HepG2 (cell line): Measurements from ENCODE around the gene PGC. TPM values are rescaled to one million over a fixed set of nuclear protein-coding genes. Genes with fewer than 3 reads are reported as not detected.

Experiments
- ATAC-seq: fragments of 200-7000 bp; cut with Tn5 transposase; 3 replicates; pipeline ENCODE4 v1.9.1; 2020; ENCODE audit warnings: mild to moderate bottlenecking, moderate library complexity
- BruUV-seq: library from RNA; stranded (reverse); fragments of 400-500 nt; replicated peaks from 2 replicates; lab custom pipeline; 2021; lab: Mats Ljungman, UMichigan
- CTCF ChIA-PET: fragments of 300-600 bp; formaldehyde crosslinking; extraction: SDS; loops from one replicate; lab custom pipeline; 2021; ENCODE audit warnings: low total read pairs, inconsistent platforms, low intra/inter-chr PET ratio; lab: Yijun Ruan, JAX
- POLR2A ChIA-PET: fragments of 350-600 bp; sonication (Branson Sonifier 250); formaldehyde crosslinking; loops from one replicate; lab custom pipeline; 2020; ENCODE audit warnings: antibody characterized with exemption, inconsistent platforms; lab: Yijun Ruan, JAX
- DNase-seq: peaks from one replicate; pipeline ENCODE4 v3.0.0-alpha.2; 2015; ENCODE audit warnings: low spot score
- FAIRE-seq: peaks from 3 replicates; lab custom pipeline; 2011; peaks lifted over from hg19 to GRCh38; lab: Jason Lieb, UNC
- H2AFZ ChIP-seq: one replicate; pipeline ENCODE4 v1.6.1; 2011; ENCODE audit warnings: low read length, inconsistent platforms
- H3K27ac ChIP-seq: fragments of 300-600 bp; 3 replicates; pipeline ENCODE4 v1.8.0; 2011; ENCODE audit warnings: mixed run types, mild to moderate bottlenecking, mixed read lengths, low read length, inconsistent platforms; ENCODE audit not compliant: insufficient read depth; ENCODE audit errors: extremely low read length
- H3K27me3 ChIP-seq, 2 experiments: fragments of 200-600 bp in 1 of 2; 2 replicates in 1 of 2; 3 replicates in 1 of 2; pipeline versions ENCODE4 v1.6.0 to v1.8.0; 2011; ENCODE audit warnings: low read length in 2 of 2, mild to moderate bottlenecking in 2 of 2, moderate library complexity in 2 of 2, inconsistent platforms in 1 of 2; ENCODE audit not compliant: insufficient read depth in 2 of 2, control insufficient read depth in 1 of 2
- H3K36me3 ChIP-seq, 2 experiments: fragments of 200-600 bp in 1 of 2; replicated peaks in 1 of 2; 2 replicates in 1 of 2; 3 replicates in 1 of 2; pipeline versions ENCODE4 v1.5.1 to v1.8.0; 2011; ENCODE audit warnings: low read length in 2 of 2, inconsistent platforms in 1 of 2; ENCODE audit not compliant: insufficient read depth in 2 of 2, control insufficient read depth in 1 of 2
- H3K4me1 ChIP-seq: 2 replicates; pipeline ENCODE4 v1.5.1; 2012; ENCODE audit warnings: low read length, inconsistent platforms; ENCODE audit not compliant: insufficient read depth
- H3K4me2 ChIP-seq: 2 replicates; pipeline ENCODE4 v1.6.0; 2011; ENCODE audit warnings: low read depth, low read length, inconsistent platforms
- H3K4me3 ChIP-seq, 3 experiments: fragments of 200-600 bp in 1 of 3; sonication (generic), shearing (Covaris generic) in 1 of 3; replicated peaks in 1 of 3; 2 replicates each; pipeline ENCODE4 v1.5.1; 2011 to 2016; ENCODE audit warnings: low read length in 3 of 3, inconsistent platforms in 2 of 3, low read depth in 2 of 3, mild to moderate bottlenecking in 2 of 3, control low read depth in 1 of 3, mixed read lengths in 1 of 3; ENCODE audit not compliant: insufficient read depth in 1 of 3
- H3K79me2 ChIP-seq: one replicate; pipeline ENCODE4 v1.6.1; 2011; ENCODE audit warnings: low read length, inconsistent platforms; ENCODE audit not compliant: insufficient read depth
- H3K9ac ChIP-seq: 2 replicates; pipeline ENCODE4 v1.6.0; 2011; ENCODE audit warnings: mild to moderate bottlenecking, low read depth, low read length, inconsistent platforms; ENCODE audit not compliant: insufficient read depth
- H3K9me3 ChIP-seq: 2 replicates; pipeline ENCODE4 v1.5.1; 2012; ENCODE audit warnings: mild to moderate bottlenecking, low read length
- H4K20me1 ChIP-seq: 2 replicates; pipeline ENCODE4 v1.6.0; 2011; ENCODE audit warnings: inconsistent platforms, mild to moderate bottlenecking, low read length, moderate library complexity; ENCODE audit not compliant: insufficient read depth
- CEBPB ChIP-seq: IDR thresholded peaks from 2 replicates; pipeline ENCODE4 v1.6.1; 2011; ENCODE audit warnings: low read depth, low read length, improper control_type of control experiment, borderline replicate concordance
- CEBPG ChIP-seq: IDR thresholded peaks from 2 replicates; pipeline ENCODE4 v1.6.1; 2016
- HES4 ChIP-seq: sonication (generic); formaldehyde crosslinking; IDR thresholded peaks from 2 replicates; pipeline ENCODE4 v1.9.0; 2021; ENCODE audit warnings: mild to moderate bottlenecking, missing genetic modification reagents, borderline replicate concordance
- PLRG1 ChIP-seq: fragments of 450-650 bp; conservative IDR thresholded peaks from 2 replicates; pipeline ENCODE4 v1.6.1; 2016
- RAD21 ChIP-seq: fragments of 450-650 bp; formaldehyde crosslinking; IDR thresholded peaks from 2 replicates; pipeline ENCODE4 v1.5.0; 2020; ENCODE audit warnings: mild to moderate bottlenecking
- WGBS: methylation state at CpG from one replicate; pipeline ENCODE4 v1.1.6; 2017; ENCODE audit warnings: low lambda C conversion rate; 5-methylcytosine and 5-hydroxymethylcytosine counted together
- in situ Hi-C: cut with HindIII; loops from 2 replicates; pipeline ENCODE4 v1.10.0; 2017; ENCODE audit warnings: low pct_unique_long_range_greater_than_20kb; ENCODE audit not compliant: extremely low pct_ligation_motif_present
- intact Hi-C: fragments of 100-400 bp; cut with micrococcal nuclease; formaldehyde crosslinking; loops from one replicate; pipeline ENCODE4 v1.10.0; 2022; ENCODE audit not compliant: unreplicated experiment
- polyA plus RNA-seq, 8 experiments: library from polyadenylated mRNA; depleted of rRNA in 3 of 8; stranded (reverse) in 7 of 8; unstranded in 1 of 8; fragments of >200 nt; fragmentation: Illumina TruSeq in 4 of 8; extraction: Trizol in 4 of 8; gene quantifications; 2 replicates each; pipeline versions ENCODE4 v1.2.1 to v1.2.3, GENCODE V29; 2011 to 2016; ENCODE audit warnings: low read depth in 4 of 8, missing spikeins in 1 of 8, mixed read lengths in 1 of 8; ENCODE audit not compliant: insufficient read depth in 1 of 8
- total RNA-seq, 5 experiments: library from RNA; depleted of rRNA; stranded (reverse); fragments of >200 nt; fragmentation: Illumina TruSeq; extraction: Trizol; gene quantifications; 2 replicates each; pipeline ENCODE4 v1.2.3, GENCODE V29; 2016; ENCODE audit warnings: low read depth in 1 of 5

PGC gene
- total and polyA plus RNA-seq, 2 of the 13 experiments (the other 11 are each of a cell fraction or from before 2014, with no cell fraction given) = 426 to 502 TPM

- CTCF ChIA-PET = no interaction called here
- TF ChIP-seq CEBPG (CRISPR knock-in tag) (peak; percentile 25; the same call in 1 of the 2 replicates), HES4 (CRISPR knock-in tag) (no peak), CEBPB (peak; percentile 82), PLRG1 (no peak)
Measured at GRCh38 chr6:41712651-41713103, 34.5 kb downstream of the PGC start.

GRCh38 chr6:41711323-41712038 is 35.7 kb downstream of the PGC start:
- FAIRE-seq = no peak
- Histone ChIP-seq H3K27ac (no peak overlapping the region), H3K9ac (no peak overlapping the region), H3K27me3 (no peaks in the 10 kb centered on the region), H3K36me3 (no peaks in the 10 kb centered on the region), H3K4me2 (no peak overlapping the region), H2AFZ (no peak overlapping the region), H3K9me3 (no peaks in the 10 kb centered on the region), H3K4me3 (no peak overlapping the region), H3K79me2 (no peaks in the 10 kb centered on the region), H4K20me1 (no peaks in the 10 kb centered on the region; the same call in 1 of the 2 replicates), H3K4me1 (peaks cover 14% of the 10 kb centered on the region)
- in situ Hi-C loops (loop anchor here (10.0 kb wide), 1 partner anchor 333 kb away; no protein-coding TSS in a partner anchor), intact Hi-C loops (no loop called here)
- TF ChIP-seq CEBPB (peak; percentile 11; the same call in 1 of the 2 replicates), RAD21 (CRISPR knock-in tag) (no peak)
- POLR2A ChIA-PET = no interaction called here
- no peak for DNase-seq
- CTCF ChIA-PET = interaction anchor here (2.4 kb wide), 1 partner anchor 64 kb away, joined by 7 read pairs; no protein-coding TSS in a partner anchor
- BruUV-seq = no TSS peak
- ATAC-seq = no peak
- WGBS = 90% methylated on average over 8 of the region's 9 CpGs

More at GRCh38 chr6:41712651-41713103, 34.5 kb downstream of the PGC start:
- ATAC-seq (no peak), FAIRE-seq (no peak), DNase-seq (no peak)
- POLR2A ChIA-PET = interaction anchor here (2.1 kb wide), 1 partner anchor 21 kb away, joined by 7 read pairs; no protein-coding TSS in a partner anchor
- 80% methylated on average over 9 of the region's 10 CpGs for WGBS
- Histone ChIP-seq H3K79me2 (no peaks in the 10 kb centered on the region), H3K4me1 (peaks cover 7% of the 10 kb centered on the region; the same call in 1 of the 2 replicates), H2AFZ (no peak overlapping the region), H4K20me1 (no peaks in the 10 kb centered on the region; the same call in 1 of the 2 replicates), H3K27me3 (no peaks in the 10 kb centered on the region), H3K9ac (no peak overlapping the region), H3K4me2 (no peak overlapping the region), H3K9me3 (no peaks in the 10 kb centered on the region), H3K36me3 (no peaks in the 10 kb centered on the region; a peak in 1 of 5 replicates), H3K4me3 (no peak overlapping the region), H3K27ac (no peak overlapping the region)
- no TSS peak for BruUV-seq
- intact Hi-C loops (no loop called here), in situ Hi-C loops (loop anchor here (10.0 kb wide), 1 partner anchor 332 kb away; no protein-coding TSS in a partner anchor)
